ENCODE data around the gene ZNF774. TPM values are rescaled to one million over a fixed set of nuclear protein-coding genes. Genes with fewer than 3 reads are reported as not detected.

Gene ZNF774
- total and polyA plus RNA-seq, 2 donors from 2014 or later = 1.7 to 3.1 TPM

DNA sequence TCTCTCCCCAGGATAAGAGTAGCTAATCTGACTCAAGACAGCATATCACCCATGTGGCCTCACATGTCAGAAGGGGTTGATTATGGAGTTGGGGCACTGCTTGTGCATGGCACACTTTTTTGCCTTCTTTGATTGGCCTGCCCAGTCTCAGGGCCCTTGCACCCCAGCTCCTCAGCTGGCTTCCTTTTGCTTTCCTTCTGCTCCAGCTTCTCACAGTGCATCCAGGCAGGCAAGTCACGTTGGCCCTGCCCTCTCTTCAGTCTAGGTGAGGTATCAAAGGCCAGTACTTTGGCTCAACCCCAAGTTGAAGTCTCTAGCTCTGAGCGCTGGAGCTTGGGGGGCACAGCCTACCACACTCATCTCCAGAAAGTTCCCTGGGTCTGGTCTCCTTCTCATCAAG lies 44.4 kb upstream of the ZNF774 start:
- TF ChIP-seq, protein P1, sequence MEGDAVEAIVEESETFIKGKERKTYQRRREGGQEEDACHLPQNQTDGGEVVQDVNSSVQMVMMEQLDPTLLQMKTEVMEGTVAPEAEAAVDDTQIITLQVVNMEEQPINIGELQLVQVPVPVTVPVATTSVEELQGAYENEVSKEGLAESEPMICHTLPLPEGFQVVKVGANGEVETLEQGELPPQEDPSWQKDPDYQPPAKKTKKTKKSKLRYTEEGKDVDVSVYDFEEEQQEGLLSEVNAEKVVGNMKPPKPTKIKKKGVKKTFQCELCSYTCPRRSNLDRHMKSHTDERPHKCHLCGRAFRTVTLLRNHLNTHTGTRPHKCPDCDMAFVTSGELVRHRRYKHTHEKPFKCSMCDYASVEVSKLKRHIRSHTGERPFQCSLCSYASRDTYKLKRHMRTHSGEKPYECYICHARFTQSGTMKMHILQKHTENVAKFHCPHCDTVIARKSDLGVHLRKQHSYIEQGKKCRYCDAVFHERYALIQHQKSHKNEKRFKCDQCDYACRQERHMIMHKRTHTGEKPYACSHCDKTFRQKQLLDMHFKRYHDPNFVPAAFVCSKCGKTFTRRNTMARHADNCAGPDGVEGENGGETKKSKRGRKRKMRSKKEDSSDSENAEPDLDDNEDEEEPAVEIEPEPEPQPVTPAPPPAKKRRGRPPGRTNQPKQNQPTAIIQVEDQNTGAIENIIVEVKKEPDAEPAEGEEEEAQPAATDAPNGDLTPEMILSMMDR (IDR thresholded peaks at IDR 0.05; ENCODE audit: borderline replicate concordance, extremely low read depth, insufficient read depth) = no peak
- Histone ChIP-seq H3K9me3 (ENCODE audit: control insufficient read depth in 2 of 3, insufficient read depth in 1 of 3, low read length in 3 of 3) (no peaks in the 10 kb centered on the region), H3K4me1 (ENCODE audit: control insufficient read depth in 2 of 3, insufficient read depth in 2 of 3, low read depth in 1 of 3, low read length in 3 of 3) (no peaks in the 10 kb centered on the region), H3K36me3 (ENCODE audit: control insufficient read depth in 2 of 3, insufficient read depth in 3 of 3, low read length in 3 of 3) (no peaks in the 10 kb centered on the region), H3K4me3 (ENCODE audit: low read length in 3 of 3) (no peak overlapping the region), H3K27me3 (ENCODE audit: control insufficient read depth, insufficient read depth, low read length) (no peaks in the 10 kb centered on the region), H3K9ac (ENCODE audit: low read length in 3 of 3) (no peak overlapping the region), H3K27ac (ENCODE audit: low read depth in 2 of 2, low read length in 2 of 2) (no peak overlapping the region)
- no peak for FAIRE-seq
- no peak for DNase-seq
- intact Hi-C loops (cut with DNase I) = no loop called here

GRCh38 chr15:90309020-90309419 lies 43.1 kb upstream of the ZNF774 start:
- no peaks in the 10 kb centered on the region for H3K4me1 ChIP-seq (ENCODE audit: control insufficient read depth in 2 of 3, insufficient read depth in 2 of 3, low read depth in 1 of 3, low read length in 3 of 3)
- no peak for FAIRE-seq

DNA sequence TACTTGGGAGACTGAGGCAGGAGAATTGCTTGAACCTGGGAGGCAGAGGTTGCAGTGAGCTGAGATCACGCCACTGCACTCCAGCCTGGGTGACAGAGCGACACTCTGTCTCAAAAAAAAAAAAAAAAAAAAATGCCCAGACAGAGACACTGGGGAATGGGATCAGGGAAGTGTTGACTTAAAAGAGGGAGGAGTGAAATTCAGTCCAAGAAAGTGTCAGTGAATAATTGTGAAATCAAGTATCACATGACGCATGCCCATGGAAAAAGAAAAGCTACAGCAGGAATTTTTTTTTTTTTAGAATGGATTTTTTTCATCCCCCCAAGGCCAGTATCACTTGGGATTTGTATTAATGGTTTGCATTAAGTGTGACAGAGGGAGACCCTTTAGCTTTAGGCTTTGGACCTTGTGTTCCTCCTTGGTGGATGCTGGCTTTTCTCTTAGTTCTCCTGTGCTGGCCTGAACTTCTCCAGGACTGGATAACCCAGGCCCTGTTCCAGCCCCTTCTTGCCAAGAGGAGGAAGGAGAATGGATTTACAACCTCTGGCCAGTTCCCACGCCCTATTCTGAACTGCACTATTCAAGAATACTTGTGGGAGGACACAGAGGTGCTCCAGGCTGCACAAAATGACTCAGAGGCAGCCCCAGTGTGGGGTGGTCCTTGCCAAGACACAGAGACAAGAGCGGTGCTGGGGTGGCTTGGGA lies 36.7 kb upstream of the ZNF774 start:
- no peak overlapping the region for H3K4me3 ChIP-seq (ENCODE audit: low read length in 3 of 3)
- H3K27me3 ChIP-seq (ENCODE audit: control insufficient read depth, insufficient read depth, low read length) = no peaks in the 10 kb centered on the region
- H3K36me3 ChIP-seq (ENCODE audit: control insufficient read depth in 2 of 3, insufficient read depth in 3 of 3, low read length in 3 of 3) = no peaks in the 10 kb centered on the region
- FAIRE-seq (no peak), DNase-seq (peak in 4 of 5 donors; percentile 37 to 85 (median 68))
- no peaks in the 10 kb centered on the region for H3K9me3 ChIP-seq (ENCODE audit: control insufficient read depth in 2 of 3, insufficient read depth in 1 of 3, low read length in 3 of 3)
- intact Hi-C loops (cut with DNase I) = no loop called here
- TF ChIP-seq, protein P1 (IDR thresholded peaks at IDR 0.05; ENCODE audit: borderline replicate concordance, extremely low read depth, insufficient read depth) = no peak
- H3K4me1 ChIP-seq (ENCODE audit: control insufficient read depth in 2 of 3, insufficient read depth in 2 of 3, low read depth in 1 of 3, low read length in 3 of 3) = peaks cover 0 to 3% (median 0%) of the 10 kb centered on the region in 3 donors
- H3K9ac ChIP-seq (ENCODE audit: low read length in 3 of 3) = no peak overlapping the region
- H3K27ac ChIP-seq (ENCODE audit: low read depth in 2 of 2, low read length in 2 of 2) = peak overlapping the region in 1 of 2 donors; percentile 34

More at GRCh38 chr15:90309020-90309419, 43.1 kb upstream of the ZNF774 start:
- Histone ChIP-seq H3K27ac (ENCODE audit: low read depth in 2 of 2, low read length in 2 of 2) (peak overlapping the region in 1 of 2 donors; percentile 2), H3K36me3 (ENCODE audit: control insufficient read depth in 2 of 3, insufficient read depth in 3 of 3, low read length in 3 of 3) (no peaks in the 10 kb centered on the region), H3K9me3 (ENCODE audit: control insufficient read depth in 2 of 3, insufficient read depth in 1 of 3, low read length in 3 of 3) (no peaks in the 10 kb centered on the region), H3K27me3 (ENCODE audit: control insufficient read depth, insufficient read depth, low read length) (no peaks in the 10 kb centered on the region), H3K9ac (ENCODE audit: low read length in 3 of 3) (no peak overlapping the region), H3K4me3 (ENCODE audit: low read length in 3 of 3) (no peak overlapping the region)
- DNase-seq = no peak
- TF ChIP-seq, protein P1 (IDR thresholded peaks at IDR 0.05; ENCODE audit: borderline replicate concordance, extremely low read depth, insufficient read depth) = no peak
- intact Hi-C loops (cut with DNase I) = no loop called here

Data from kidney (tissue), 14 donors.